ENCODE data around the gene UBA7. TPM values are rescaled to one million over a fixed set of nuclear protein-coding genes. Genes with fewer than 3 reads are reported as not detected.

The UBA7 gene
- total and polyA plus RNA-seq, 2 of the 13 experiments (the other 11 are each of a cell fraction or from before 2014, with no cell fraction given) = 9.5 to 16.5 TPM

- TF ChIP-seq, protein P1, sequence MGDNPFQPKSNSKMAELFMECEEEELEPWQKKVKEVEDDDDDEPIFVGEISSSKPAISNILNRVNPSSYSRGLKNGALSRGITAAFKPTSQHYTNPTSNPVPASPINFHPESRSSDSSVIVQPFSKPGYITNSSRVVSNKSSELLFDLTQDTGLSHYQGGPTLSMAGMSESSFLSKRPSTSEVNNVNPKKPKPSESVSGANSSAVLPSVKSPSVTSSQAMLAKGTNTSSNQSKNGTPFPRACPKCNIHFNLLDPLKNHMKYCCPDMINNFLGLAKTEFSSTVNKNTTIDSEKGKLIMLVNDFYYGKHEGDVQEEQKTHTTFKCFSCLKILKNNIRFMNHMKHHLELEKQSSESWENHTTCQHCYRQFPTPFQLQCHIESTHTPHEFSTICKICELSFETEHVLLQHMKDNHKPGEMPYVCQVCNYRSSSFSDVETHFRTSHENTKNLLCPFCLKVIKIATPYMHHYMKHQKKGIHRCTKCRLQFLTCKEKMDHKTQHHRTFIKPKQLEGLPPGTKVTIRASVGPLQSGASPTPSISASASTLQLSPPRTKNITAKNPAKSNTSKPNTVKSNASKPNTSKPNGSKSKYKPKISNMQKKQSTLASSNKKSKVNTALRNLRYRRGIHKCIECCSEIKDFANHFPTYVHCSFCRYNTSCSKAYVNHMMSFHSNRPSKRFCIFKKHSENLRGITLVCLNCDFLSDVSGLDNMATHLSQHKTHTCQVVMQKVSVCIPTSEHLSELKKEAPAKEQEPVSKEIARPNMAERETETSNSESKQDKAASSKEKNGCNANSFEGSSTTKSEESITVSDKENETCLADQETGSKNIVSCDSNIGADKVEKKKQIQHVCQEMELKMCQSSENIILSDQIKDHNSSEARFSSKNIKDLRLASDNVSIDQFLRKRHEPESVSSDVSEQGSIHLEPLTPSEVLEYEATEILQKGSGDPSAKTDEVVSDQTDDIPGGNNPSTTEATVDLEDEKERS (CRISPR knock-in tag; IDR thresholded peaks at IDR 0.05) = no peak
- no peak for TF ChIP-seq PRDM4 (CRISPR knock-in tag; IDR thresholded peaks at IDR 0.05; ENCODE audit: borderline replicate concordance)
- no peak for TF ChIP-seq GRHL1 (CRISPR knock-in tag; conservative IDR thresholded peaks at IDR 0.05)
- no peak for TF ChIP-seq NCOR1 (IDR thresholded peaks at IDR 0.05; ENCODE audit: borderline replicate concordance, low read length)
- TF ChIP-seq PHB2 (IDR thresholded peaks at IDR 0.05; ENCODE audit: partially characterized antibody) = no peak
- TF ChIP-seq BHLHE40 (IDR thresholded peaks at IDR 0.05; ENCODE audit: low read length) = no peak
Observed at GRCh38 chr3:49856181-49857005, 42.6 kb upstream of the UBA7 start, which contains the start of gene TRAIP (continued).

Data from HepG2 (cell line).